ENCODE data around the gene THOC6.

DNA sequence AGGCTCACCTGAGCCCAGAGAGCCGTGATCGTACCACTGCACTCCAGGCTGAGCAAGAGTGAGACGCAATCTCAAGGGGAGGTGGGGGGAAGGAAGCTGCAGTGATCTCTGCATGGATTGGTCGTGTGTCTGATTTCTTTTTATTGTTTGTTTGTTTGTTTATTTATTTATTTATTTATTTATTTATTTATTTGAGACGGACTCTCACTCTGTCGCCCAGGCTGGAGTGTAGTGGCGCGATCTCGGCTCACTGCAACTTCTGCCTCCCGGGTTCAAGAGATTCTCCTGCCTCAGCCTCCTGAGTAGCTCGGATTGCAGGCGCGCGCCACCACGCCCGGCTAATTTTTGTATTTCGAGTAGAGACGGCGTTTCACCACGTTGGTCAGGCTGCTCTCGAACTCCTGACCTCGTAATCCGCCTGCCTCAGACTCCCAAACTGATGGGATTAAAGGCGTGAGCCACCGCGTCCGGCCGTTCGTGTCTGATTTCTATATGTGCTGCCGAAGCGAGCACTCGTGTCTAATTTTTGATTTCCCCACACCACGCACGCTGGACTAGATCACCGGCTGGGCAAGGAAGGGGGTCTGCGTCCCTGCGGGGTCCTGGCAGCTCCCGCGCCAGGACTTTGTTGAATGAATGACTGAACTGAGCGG is 4.1 kb upstream of the THOC6 start:
- TF ChIP-seq ZC3H11A (IDR thresholded peaks at IDR 0.05; ENCODE audit: low read depth, low read length) (no peak), SRF (CRISPR knock-in tag; IDR thresholded peaks at IDR 0.05) (no peak), MTF1 (CRISPR knock-in tag; IDR thresholded peaks at IDR 0.05; ENCODE audit: borderline replicate concordance) (no peak), FOXK2 (conservative IDR thresholded peaks at IDR 0.05 in 1 of 2, IDR thresholded peaks at IDR 0.05 in 1 of 2; ENCODE audit: low read depth in 2 of 2) (no peak), STAG1 (CRISPR knock-in tag; IDR thresholded peaks at IDR 0.05; ENCODE audit: borderline replicate concordance) (no peak), ZBTB7A (IDR thresholded peaks at IDR 0.05; ENCODE audit: borderline replicate concordance, control insufficient read depth, low read depth, low read length) (peak; percentile 97), ZNF76 (CRISPR knock-in tag; IDR thresholded peaks at IDR 0.05; ENCODE audit: borderline replicate concordance) (no peak), POLR2AphosphoS5 (IDR thresholded peaks at IDR 0.05; ENCODE audit: control insufficient read depth, insufficient read depth, low read depth, low read length) (no peak), EGR1 (conservative IDR thresholded peaks at IDR 0.05) (no peak), SMARCA5 (IDR thresholded peaks at IDR 0.05) (0 out of 2 replicates have a peak, but pooled peaks have one; percentile 15), EP300 (IDR thresholded peaks at IDR 0.05; ENCODE audit: low read length) (no peak), NR2F6 (CRISPR knock-in tag; IDR thresholded peaks at IDR 0.05) (no peak)
- TF ChIP-seq, protein P1, sequence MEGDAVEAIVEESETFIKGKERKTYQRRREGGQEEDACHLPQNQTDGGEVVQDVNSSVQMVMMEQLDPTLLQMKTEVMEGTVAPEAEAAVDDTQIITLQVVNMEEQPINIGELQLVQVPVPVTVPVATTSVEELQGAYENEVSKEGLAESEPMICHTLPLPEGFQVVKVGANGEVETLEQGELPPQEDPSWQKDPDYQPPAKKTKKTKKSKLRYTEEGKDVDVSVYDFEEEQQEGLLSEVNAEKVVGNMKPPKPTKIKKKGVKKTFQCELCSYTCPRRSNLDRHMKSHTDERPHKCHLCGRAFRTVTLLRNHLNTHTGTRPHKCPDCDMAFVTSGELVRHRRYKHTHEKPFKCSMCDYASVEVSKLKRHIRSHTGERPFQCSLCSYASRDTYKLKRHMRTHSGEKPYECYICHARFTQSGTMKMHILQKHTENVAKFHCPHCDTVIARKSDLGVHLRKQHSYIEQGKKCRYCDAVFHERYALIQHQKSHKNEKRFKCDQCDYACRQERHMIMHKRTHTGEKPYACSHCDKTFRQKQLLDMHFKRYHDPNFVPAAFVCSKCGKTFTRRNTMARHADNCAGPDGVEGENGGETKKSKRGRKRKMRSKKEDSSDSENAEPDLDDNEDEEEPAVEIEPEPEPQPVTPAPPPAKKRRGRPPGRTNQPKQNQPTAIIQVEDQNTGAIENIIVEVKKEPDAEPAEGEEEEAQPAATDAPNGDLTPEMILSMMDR (IDR thresholded peaks at IDR 0.05 in 2 of 3, conservative IDR thresholded peaks at IDR 0.05 in 1 of 3; ENCODE audit: insufficient read depth in 2 of 3, low read depth in 1 of 3, low read length in 3 of 3): no peak
- TF ChIP-seq, protein P2, sequence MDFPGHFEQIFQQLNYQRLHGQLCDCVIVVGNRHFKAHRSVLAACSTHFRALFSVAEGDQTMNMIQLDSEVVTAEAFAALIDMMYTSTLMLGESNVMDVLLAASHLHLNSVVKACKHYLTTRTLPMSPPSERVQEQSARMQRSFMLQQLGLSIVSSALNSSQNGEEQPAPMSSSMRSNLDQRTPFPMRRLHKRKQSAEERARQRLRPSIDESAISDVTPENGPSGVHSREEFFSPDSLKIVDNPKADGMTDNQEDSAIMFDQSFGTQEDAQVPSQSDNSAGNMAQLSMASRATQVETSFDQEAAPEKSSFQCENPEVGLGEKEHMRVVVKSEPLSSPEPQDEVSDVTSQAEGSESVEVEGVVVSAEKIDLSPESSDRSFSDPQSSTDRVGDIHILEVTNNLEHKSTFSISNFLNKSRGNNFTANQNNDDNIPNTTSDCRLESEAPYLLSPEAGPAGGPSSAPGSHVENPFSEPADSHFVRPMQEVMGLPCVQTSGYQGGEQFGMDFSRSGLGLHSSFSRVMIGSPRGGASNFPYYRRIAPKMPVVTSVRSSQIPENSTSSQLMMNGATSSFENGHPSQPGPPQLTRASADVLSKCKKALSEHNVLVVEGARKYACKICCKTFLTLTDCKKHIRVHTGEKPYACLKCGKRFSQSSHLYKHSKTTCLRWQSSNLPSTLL (IDR thresholded peaks at IDR 0.05): no peak

Data from K562 (cell line).